GM18870 (cell line): ENCODE measurements around the gene TEF.

Experiments used
- ATAC-seq: cut with Tn5 transposase; IDR thresholded peaks from one replicate; pipeline ENCODE4 v1.9.1; 2021; ENCODE audit warnings: moderate library complexity; ENCODE audit not compliant: unreplicated experiment

Gene TEF, protein sequence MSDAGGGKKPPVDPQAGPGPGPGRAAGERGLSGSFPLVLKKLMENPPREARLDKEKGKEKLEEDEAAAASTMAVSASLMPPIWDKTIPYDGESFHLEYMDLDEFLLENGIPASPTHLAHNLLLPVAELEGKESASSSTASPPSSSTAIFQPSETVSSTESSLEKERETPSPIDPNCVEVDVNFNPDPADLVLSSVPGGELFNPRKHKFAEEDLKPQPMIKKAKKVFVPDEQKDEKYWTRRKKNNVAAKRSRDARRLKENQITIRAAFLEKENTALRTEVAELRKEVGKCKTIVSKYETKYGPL

DNA sequence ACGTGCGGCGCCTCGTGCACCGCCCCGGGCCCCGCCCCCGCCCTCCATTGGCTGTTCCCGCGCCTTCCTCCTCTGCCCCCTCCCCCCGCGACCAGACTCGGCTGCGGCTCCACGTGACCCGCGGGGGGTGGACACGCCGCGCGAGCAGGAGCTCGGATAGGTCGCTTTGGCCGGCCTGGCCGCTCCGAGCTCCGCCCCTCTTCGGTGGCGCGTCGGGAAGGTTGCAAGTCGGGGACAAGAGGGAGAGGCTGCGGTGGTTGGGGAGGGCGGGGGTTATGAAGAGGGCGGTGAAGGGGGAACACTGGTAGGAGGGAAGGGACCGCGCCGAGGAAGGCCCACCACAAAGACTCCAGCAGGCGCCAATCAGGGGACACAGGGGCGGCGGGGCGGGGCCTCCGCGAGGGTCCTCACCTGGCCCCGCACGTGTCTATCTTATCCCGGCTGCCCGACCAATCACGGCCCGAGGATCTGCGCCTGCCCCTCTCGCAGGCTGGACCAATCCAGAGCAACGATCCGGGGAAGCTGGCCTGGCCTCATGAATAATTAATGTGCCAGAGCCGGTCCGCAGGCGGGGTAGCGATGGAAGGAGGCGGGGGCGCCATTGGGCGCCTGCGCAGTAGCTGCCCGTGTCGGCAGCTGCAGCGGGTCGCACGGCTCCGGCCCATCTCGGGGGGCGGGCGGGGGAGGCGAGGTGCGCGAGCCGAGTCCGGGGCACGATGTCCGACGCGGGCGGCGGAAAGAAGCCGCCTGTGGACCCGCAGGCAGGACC lies at the start of gene TEF:
Gene TEF, plus strand, starts transcription at position 614 of the 769 bp plus-strand sequence. Its CDS starts 103 bp downstream, at position 717.
- peak; percentile 83 for ATAC-seq

DNA sequence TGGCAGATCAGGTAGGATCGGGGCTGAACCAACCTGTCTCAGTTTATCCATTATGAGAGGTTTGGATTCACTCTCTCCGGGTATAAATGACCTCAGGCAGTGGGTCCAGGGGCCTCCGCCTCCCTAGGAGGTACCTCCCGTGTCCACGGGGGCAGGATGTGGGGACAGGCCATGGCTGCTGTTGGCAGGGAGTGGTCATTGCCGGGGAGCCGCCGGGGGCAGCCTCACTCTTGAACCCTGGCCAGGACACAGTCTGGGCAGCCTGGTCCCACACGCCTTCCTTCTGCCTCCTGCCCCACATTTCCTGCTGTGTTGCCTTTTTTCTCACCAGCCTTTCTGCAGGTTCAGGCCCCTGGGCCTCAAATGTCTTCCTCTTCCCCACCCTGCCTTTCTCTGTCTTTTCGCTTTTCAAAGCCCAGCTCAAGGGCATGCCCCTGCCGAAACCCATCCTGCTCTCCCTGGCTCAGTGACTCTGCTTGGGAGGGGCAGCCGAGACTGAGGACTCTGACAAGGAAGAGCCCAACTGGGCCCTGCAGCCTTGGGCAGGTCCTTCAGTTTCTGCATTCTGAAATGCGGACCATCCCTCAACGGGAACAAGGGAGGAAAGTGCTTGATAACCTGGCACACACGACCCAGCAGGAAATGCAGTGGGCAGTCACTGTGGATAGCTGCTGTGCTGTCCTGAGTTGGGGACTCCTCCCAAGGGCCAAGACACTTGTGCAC lies 49.4 kb upstream of the TEF start:
- ATAC-seq: no peak

DNA sequence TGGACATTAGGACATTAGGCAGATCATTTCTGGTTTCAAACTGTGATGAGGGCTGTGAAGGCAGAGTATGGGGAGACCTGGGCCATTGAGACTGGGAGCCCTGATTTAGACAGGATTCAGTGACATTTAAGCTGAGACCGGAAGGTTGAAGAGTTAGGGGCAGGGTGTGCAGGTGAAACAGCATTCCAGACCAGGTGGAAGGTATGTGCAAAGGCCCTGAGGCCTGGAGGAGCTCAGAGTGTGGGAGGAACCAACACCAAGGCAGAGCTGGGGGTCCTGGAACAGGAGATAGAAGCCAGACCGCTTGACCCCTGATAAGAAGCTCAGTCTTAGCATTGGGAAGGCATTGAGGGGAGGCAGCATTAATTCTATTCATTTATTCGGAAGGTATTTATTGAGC lies 47.9 kb upstream of the TEF start:
- ATAC-seq: no peak

DNA sequence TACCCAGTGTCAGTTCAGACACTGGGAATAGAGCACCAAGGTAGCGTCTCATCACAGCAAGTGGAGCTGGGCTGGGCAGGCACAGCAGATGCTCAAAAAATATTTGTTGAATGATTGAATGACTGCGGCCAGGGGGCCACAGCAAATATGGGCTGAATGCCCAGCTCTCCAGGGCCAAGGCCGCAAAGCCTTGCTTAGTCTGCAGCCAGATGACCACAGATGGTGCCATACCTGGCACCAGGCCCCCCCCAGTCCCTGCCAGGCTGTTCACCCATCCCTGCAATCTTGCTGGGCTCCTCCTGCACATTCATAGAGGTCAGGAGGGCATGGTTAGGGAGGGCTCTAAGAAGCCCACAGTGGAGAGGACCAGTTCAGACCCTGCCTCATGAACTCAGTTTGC lies 47.5 kb upstream of the TEF start:
- ATAC-seq: no peak

DNA sequence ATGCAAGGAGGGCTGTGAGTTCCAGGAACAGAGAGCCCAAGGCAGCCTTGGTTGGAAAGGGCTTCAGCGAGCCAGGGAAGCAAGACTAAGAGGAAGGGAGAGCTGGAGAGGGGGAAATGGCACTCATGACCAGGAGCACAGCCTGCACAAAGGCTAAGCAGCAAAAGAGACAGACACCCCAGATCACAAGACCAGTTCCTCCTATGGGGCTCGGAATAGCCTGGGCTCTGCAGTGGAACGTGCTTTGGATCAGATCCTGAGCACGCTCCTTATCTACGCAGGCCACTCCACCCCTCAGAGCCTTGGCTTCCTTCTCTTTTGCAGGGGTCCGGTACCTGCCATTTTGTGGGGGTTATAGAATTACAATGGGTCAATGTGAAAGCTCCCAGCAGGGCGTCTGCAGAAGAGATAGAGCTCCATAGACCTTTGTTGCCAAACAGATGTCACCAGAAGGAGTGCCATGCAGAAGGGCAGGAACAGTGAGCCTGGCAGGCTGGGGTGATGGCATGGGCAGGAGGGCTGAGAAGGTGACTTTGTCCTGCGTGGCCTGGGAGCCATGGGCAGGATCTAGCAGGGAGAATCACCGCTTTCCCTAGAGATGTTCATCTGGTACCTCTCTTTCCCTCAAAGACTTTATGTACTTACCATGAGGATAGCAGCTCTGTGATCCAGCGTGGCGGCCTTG lies 46.6 kb upstream of the TEF start:
- ATAC-seq: no peak

DNA sequence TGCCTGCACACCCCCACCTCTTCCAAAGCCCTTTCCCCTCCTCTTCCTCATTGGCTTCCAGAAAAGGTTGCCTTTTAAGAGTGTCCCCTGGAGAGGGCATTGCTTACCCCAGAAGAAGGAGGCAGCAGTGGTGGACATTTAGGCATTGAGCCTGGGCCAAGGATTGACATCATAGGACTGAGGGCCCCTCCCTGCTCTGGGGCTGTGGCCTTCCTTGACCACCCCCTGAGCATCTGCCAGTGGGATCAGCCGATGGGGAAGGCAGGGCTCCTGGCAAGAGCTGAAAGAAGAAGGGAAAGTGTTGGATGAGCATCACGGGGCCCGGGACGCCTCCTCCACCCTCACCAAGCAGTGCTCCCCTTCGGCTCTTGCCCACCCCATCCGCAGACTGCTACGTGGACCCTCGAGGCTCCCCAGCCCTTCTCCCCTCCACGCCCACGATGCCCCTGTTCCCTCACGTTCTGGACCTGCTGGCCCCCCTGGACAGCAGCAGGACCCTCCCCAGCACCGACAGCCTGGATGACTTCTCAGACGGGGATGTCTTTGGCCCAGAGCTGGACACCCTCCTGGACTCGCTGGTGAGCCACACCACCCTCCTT lies 43.0 kb upstream of the TEF start:
- no peak for ATAC-seq

DNA sequence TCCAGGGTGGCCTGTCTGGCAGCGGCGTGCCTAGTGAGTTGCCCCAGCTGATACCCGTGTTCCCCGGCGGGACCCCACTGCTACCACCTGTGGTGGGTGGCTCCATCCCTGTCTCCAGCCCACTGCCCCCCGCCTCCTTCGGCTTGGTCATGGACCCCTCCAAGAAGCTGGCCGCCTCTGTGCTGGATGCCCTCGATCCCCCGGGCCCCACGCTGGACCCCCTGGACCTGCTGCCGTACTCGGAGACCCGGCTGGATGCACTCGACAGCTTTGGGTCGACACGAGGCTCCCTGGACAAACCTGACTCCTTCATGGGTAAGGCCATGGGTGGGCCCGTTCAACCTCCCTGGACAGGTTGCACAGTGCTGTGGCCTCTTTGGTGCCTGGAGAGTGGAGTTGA lies 41.9 kb upstream of the TEF start:
- no peak for ATAC-seq

DNA sequence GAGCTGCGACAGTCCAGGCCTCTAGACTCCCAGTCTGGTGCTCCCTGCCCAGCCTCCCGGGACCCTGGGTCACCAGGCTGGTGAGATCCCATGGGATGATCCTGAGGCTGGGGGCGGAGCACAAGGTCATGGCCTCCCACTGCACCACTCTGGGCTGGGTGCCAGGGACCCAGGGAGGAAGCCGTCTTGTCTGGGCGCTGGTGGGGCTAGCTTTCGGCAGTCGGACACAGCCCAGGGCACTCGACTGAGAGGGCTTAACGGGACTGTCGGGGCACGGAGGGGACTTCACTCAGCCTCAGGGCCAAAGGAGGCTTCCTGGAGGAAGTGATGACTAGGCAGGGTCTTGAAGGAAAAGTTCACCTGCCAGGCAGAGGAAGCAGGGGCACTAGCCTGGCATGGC lies 41.4 kb upstream of the TEF start:
- ATAC-seq: no peak

DNA sequence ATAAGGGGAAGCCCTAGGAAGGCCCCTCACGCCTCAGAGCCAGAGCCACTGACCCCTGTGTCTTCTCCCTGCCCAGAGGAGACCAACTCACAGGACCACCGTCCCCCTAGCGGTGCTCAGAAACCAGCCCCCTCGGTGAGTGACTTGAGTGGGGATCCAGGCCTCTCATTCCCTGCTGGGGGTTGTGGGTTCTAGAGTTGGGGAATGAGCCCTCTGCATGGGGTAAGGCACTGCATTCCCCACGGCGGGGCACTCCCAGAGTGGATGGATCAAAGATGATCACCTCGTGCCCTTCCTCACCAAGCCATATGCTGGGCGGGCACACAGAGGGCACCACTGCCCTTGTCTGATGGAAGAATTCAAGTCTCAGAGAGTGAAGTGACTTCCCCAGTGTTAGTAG lies 40.7 kb upstream of the TEF start:
- no peak for ATAC-seq

DNA sequence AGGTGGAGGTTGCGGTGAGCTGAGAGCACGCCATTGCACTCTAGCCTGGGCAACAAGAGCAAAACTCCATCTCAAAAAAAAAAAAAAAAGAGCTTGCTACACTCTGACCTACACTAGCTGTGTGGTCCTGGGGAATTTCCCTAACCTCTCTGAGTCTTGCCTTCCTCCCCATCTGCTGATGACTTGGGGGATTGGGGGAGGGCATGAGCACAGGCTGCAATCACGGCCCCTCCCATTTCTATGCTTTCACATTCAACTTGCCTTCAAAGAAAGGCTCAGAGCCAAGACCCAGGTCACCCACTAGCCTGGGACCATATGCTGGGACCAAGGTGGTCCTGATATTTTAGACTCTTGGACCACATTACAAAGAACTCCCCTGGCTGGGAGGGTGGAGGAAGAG lies 39.8 kb upstream of the TEF start:
- no peak for ATAC-seq

DNA sequence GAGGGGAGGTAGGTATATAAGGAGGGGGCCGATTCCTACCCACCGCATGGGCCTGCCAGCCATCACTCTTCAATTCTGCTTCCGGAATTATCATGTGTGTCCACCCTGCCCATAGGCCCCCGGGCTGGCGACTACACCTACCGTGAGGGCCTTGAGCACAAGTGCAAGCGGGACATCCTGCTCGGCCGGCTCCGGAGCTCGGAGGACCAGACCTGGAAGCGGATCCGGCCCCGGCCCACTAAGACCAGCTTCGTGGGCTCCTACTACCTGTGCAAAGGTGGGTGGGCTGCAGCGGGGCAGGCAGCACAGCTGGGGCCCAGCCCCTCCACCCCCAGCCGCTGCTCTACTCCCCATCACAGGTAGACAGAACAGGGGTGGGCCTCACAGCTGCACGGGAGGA lies 38.4 kb upstream of the TEF start:
- no peak for ATAC-seq

DNA sequence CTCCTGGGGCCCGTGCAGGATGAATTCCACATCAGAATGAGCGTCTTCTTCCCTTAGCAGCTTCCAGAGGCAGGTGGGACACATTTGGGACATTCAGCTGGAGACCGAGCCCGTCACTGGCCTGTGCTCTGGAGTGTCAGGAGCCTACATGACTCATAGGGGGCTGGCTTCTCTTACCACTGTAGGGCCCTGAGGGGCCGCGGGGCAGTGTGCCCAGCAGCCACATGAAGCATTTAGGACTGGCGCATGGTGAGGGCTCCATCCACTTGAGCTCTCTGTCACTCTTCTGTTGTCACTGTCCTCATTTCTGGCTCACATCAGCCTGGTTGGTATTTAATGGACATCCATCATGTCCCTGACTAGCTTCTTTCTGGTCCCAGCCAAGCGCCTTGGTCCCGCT lies 38.0 kb upstream of the TEF start:
- no peak for ATAC-seq

DNA sequence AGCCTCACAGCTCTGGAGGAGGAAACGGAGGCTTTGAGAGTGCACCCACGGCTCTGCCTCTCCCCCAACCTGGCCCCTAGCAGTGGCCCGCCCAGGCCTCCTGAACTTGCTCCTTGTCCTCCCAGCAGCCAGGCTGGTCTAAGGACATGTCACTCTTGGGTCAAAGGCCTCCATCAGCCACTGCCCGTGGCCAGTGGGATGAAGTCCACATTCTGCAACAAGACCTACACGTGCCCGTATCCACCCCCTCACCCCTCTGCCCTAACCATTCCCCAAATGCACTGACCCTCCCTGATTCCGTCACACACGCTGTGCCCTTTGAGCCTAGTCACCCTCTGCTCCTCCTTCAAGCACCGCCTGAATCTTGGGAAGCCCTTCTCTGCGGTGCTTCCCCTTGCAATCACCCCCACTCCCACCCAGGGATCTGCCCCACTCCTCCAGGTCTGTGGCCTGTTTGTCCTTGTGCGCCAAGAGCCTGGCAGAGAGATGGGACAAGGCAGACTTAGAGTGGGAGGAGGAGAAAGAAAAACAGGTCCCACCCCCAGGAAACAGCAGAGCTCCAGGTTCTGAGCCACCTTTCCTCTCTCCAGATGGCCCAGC lies 37.5 kb upstream of the TEF start:
- no peak for ATAC-seq

DNA sequence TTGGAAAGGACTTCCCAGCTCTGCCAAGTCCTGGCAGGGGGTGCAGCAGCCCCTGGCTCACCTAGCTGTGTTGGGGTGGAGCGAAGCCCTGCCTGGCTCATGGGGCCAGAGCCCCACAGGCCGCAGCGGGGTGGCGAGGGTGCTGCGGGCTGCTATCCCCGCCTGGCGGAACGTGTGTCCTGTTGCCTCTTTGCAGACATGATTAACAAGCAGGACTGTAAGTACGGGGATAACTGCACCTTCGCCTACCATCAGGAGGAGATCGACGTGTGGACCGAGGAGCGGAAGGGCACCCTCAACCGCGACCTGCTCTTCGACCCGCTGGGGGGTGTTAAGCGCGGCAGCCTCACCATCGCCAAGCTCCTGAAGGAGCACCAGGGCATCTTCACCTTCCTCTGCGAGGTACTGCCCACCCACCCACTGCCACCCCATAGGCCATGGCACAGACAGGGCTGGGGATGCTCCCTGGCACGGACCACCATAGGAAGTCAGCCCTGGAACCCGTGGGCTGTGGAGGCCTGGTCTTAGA lies 35.9 kb upstream of the TEF start:
- ATAC-seq: no peak

DNA sequence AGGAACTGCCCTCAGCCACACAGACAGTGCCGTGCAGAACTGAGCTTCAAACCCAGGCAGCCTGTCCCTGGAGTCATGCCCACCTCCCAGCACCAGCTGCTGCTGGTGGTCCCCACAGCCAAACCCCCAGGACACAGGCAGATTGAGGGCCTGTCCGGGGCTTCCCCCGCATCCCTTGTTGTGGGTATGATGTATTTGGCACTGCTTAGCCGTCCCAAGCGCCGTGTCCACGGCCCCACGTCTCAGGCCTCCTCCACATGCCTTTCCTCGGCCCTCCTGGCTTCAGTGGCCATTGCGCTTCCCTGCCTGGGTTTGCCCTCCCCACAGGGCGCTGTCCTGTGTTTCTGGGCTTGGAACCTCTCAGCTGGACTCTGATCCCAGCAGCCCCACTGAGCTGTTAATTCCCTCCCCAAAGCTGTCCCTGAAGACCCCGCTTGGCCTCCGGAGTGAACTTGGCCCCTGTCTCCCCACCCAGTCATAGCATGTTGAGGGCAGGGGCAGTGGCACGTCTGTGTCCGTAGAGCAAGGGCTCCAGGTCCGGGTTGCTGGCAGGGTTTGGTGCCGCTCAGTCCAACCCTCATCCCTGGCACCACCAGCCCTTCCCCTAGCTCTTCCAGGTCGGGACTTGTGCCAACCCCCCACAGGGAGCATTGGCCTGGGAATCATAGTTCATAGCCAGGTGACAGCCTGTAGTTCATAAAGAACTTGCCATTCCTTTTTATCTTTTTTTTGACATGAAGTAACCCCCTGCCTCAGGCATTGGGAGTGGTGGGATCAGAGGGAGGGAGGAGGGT lies 34.5 kb upstream of the TEF start:
- ATAC-seq: no peak

DNA sequence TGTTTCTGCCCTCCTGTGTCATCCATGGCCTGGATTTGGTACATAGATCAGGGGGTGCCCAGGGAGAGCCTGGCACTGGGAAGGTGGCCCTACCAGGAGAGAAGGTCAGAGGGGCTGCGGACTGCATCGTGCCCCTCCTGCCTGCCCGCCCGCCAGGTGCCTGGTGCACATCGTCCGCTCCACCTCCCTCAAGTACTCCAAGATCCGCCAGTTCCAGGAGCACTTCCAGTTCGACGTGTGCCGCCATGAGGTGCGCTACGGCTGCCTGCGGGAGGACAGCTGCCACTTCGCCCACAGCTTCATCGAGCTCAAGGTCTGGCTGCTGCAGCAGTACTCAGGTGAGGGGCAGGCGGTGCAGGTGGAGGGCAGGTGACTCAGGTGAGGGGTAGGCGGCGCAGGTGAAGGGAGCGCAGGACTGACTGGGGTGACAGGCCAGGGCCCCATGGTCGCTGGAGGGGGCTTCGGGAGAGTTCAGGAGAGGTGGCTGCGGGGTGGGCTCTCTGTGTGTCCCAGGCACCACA lies 32.7 kb upstream of the TEF start:
- ATAC-seq: no peak

DNA sequence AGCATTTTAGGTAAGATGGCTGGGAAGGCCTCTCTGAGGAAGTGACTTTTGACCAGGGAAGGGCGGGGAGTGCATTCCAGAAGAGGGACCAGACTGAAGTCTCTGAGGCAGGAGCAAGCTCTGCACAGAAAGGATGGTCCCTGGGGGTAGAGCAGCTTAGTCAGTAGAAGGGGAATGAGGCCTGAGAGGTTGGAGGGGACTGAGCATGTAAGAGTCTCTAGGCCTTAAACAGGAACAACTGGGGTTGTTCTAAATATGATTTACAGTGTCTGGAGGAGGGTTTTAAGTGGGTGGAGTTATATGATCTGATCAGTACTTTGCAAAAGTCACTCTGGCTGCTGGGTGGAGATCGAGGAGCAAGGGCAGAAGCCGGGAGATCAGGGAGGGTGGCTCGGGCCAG lies 31.7 kb upstream of the TEF start:
- ATAC-seq: no peak

DNA sequence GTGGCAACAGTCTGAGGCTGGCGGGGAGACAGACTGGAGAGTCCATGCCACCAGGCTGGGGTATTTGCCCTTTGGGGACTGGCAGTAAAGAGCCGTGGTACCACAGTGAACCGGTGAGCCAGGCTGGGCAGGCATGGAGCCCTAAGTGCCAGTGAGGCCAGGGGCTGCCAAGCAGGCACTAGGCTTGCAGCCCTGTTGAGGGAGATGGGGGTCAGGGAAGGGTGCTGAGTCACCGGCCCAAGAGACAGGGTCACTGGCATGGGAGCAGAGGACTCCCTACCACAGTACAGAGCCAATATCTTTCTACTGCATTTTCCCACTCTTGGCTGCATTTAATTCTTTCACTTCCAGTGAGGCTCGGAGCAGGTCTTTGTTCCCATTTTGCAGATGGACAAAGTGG lies 30.7 kb upstream of the TEF start:
- ATAC-seq: no peak

DNA sequence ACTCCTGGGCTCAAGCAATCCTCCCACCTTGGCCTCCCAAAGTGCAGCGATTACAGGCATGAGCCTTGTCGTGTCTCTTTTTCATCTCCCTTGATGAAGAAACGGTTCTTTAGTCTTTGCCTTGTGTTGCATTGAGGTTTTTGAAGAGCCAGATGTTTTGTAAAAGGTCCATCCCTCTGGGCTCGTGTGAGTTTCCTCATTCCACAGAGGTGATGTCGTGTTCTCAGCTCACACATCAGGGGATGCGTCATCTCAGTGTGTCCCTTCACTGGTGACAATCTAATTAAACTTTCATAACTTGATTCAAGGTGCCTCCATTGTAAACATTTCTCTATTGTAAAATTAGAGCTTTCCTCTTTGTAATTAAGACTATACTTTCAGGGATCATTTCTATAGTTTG lies 29.7 kb upstream of the TEF start:
- ATAC-seq: no peak
